HepG2 (cell line): ENCODE measurements around the gene MYD88. TPM values are rescaled to one million over a fixed set of nuclear protein-coding genes. Genes with fewer than 3 reads are reported as not detected.
A peak's percentile ranks its signal among the peaks of the same experiment; 100 is the strongest.

Experiments used
- ARHGAP35 ChIP-seq: sonication (generic); formaldehyde crosslinking; IDR thresholded peaks from 2 replicates; pipeline ENCODE4 v1.9.0; 2022; ENCODE audit warnings: mild to moderate bottlenecking, inconsistent platforms, moderate library complexity, missing genetic modification reagents, borderline replicate concordance
- ELF4 ChIP-seq: sonication (generic); formaldehyde crosslinking; IDR thresholded peaks from 2 replicates; pipeline ENCODE4 v1.5.0; 2020; ENCODE audit warnings: missing genetic modification reagents, mild to moderate bottlenecking, moderate library complexity, borderline replicate concordance
- HNRNPK ChIP-seq: fragments of 200-400 bp; formaldehyde crosslinking; IDR thresholded peaks from 2 replicates; pipeline ENCODE4 v1.6.1; 2018; ENCODE audit warnings: low read length, low read depth, moderate library complexity, mild to moderate bottlenecking; ENCODE audit not compliant: poor library complexity, severe bottlenecking
- IRF9 ChIP-seq: sonication (generic); formaldehyde crosslinking; IDR thresholded peaks from 2 replicates; pipeline ENCODE4 v1.8.0; 2022; ENCODE audit warnings: missing genetic modification reagents, mild to moderate bottlenecking, borderline replicate concordance
- MTA1 ChIP-seq: sonication (generic); formaldehyde crosslinking; IDR thresholded peaks from 2 replicates; pipeline ENCODE4 v1.4.0; 2020; ENCODE audit warnings: missing genetic modification reagents, mild to moderate bottlenecking, borderline replicate concordance
- NFATC3 ChIP-seq: sonication (generic); formaldehyde crosslinking; IDR thresholded peaks from 2 replicates; pipeline ENCODE4 v1.5.1; 2020; ENCODE audit warnings: mild to moderate bottlenecking, missing genetic modification reagents
- SOX5 ChIP-seq: IDR thresholded peaks from 2 replicates; pipeline ENCODE4 v1.6.1; 2016; ENCODE audit warnings: borderline replicate concordance
- SP140L ChIP-seq: sonication (generic); formaldehyde crosslinking; IDR thresholded peaks from 2 replicates; pipeline ENCODE4 v1.4.0; 2020; ENCODE audit warnings: missing genetic modification reagents, borderline replicate concordance
- ZNF160 ChIP-seq: sonication (generic); formaldehyde crosslinking; IDR thresholded peaks from 2 replicates; pipeline ENCODE4 v1.8.0; 2022; ENCODE audit warnings: mild to moderate bottlenecking, inconsistent platforms, missing genetic modification reagents
- ZNF30 ChIP-seq: sonication (generic); formaldehyde crosslinking; IDR thresholded peaks from 2 replicates; pipeline ENCODE4 v1.5.0; 2020; ENCODE audit warnings: mild to moderate bottlenecking, missing genetic modification reagents
- ZNF350 ChIP-seq: sonication (generic); formaldehyde crosslinking; IDR thresholded peaks from 2 replicates; pipeline ENCODE4 v1.4.0; 2020; ENCODE audit warnings: mild to moderate bottlenecking, low read depth, missing genetic modification reagents, borderline replicate concordance
- ZNF543 ChIP-seq: sonication (generic); formaldehyde crosslinking; IDR thresholded peaks from 2 replicates; pipeline ENCODE4 v1.4.0; 2020; ENCODE audit warnings: mild to moderate bottlenecking, missing genetic modification reagents
- ZNF678 ChIP-seq: sonication (generic); formaldehyde crosslinking; IDR thresholded peaks from 2 replicates; pipeline ENCODE4 v1.4.0; 2020; ENCODE audit warnings: mild to moderate bottlenecking, missing genetic modification reagents
- ZNF709 ChIP-seq: sonication (generic); formaldehyde crosslinking; IDR thresholded peaks from 2 replicates; pipeline ENCODE4 v1.5.0; 2020; ENCODE audit warnings: mild to moderate bottlenecking, missing genetic modification reagents
- ZNF749 ChIP-seq: sonication (generic); formaldehyde crosslinking; IDR thresholded peaks from 2 replicates; pipeline ENCODE4 v1.8.0; 2022; ENCODE audit warnings: mild to moderate bottlenecking, missing genetic modification reagents, moderate library complexity, borderline replicate concordance
- polyA plus RNA-seq, 8 experiments: library from polyadenylated mRNA; depleted of rRNA in 3 of 8; stranded (reverse) in 7 of 8; unstranded in 1 of 8; fragments of >200 nt; fragmentation: Illumina TruSeq in 4 of 8; extraction: Trizol in 4 of 8; gene quantifications; 2 replicates each; pipeline versions ENCODE4 v1.2.1 to v1.2.3, GENCODE V29; 2011 to 2016; ENCODE audit warnings: low read depth in 4 of 8, missing spikeins in 1 of 8, mixed read lengths in 1 of 8; ENCODE audit not compliant: insufficient read depth in 1 of 8
- total RNA-seq, 5 experiments: library from RNA; depleted of rRNA; stranded (reverse); fragments of >200 nt; fragmentation: Illumina TruSeq; extraction: Trizol; gene quantifications; 2 replicates each; pipeline ENCODE4 v1.2.3, GENCODE V29; 2016; ENCODE audit warnings: low read depth in 1 of 5
- TF ChIP-seq, protein P1 (sequence below): sonication (generic); formaldehyde crosslinking; IDR thresholded peaks from 2 replicates; pipeline ENCODE4; 2020; ENCODE audit warnings: missing genetic modification reagents, mild to moderate bottlenecking, borderline replicate concordance
- TF ChIP-seq, protein P2 (sequence below): sonication (generic); formaldehyde crosslinking; IDR thresholded peaks from 2 replicates; pipeline ENCODE4 v1.4.0; 2020; ENCODE audit warnings: mild to moderate bottlenecking, low read depth, missing genetic modification reagents
- TF ChIP-seq, protein P3 (sequence below): sonication (generic); formaldehyde crosslinking; IDR thresholded peaks from 2 replicates; pipeline ENCODE4 v1.5.1; 2020; ENCODE audit warnings: mild to moderate bottlenecking, missing genetic modification reagents, borderline replicate concordance
- TF ChIP-seq, protein P4 (sequence below): sonication (generic); formaldehyde crosslinking; IDR thresholded peaks from 2 replicates; pipeline ENCODE4 v1.8.1; 2023; ENCODE audit warnings: mild to moderate bottlenecking, missing genetic modification reagents, borderline replicate concordance
- TF ChIP-seq, protein P5 (sequence below): sonication (generic); formaldehyde crosslinking; IDR thresholded peaks from 2 replicates; pipeline ENCODE4 v1.5.0; 2020; ENCODE audit warnings: missing genetic modification reagents

The MYD88 gene
- total and polyA plus RNA-seq, 2 of the 13 experiments (the other 11 are each of a cell fraction or from before 2014, with no cell fraction given), result 7.6 to 32.7 TPM

DNA sequence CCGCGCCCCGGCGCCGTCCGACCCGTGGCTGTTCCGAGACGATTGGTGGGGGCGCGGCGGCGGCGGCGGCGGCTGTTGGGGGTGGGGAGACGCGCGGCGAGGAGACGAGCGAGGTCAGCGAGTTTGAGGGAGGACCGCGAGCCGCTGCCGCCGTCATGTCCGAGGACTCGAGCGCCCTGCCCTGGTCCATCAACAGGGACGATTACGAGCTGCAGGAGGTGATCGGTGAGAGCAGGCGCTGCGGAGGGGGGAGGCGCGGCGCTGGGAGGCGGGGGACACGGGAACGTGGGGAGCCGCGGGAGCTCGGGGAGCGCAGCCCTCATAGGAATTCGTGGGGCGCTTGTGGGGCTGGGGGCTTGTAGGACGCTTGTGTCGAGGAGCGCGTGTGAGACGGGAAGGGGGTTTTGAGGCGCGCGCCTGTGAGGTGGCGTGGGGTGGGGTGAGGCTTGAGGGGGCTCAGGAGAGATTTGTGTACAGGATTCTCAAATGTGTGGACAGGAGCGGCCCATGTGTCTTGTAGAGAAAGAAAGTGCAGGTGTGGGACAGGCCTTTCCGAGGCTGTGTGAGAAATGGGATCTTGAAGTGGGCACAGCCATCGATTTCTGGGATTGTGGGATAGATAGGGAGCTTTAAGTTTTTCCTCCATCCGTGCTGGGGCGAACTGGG lies 27.4 kb downstream of the MYD88 start (continued):
- no peak for TF ChIP-seq ZNF350 (CRISPR knock-in tag)
- no peak for TF ChIP-seq SP140L (CRISPR knock-in tag)
- TF ChIP-seq, protein P1, sequence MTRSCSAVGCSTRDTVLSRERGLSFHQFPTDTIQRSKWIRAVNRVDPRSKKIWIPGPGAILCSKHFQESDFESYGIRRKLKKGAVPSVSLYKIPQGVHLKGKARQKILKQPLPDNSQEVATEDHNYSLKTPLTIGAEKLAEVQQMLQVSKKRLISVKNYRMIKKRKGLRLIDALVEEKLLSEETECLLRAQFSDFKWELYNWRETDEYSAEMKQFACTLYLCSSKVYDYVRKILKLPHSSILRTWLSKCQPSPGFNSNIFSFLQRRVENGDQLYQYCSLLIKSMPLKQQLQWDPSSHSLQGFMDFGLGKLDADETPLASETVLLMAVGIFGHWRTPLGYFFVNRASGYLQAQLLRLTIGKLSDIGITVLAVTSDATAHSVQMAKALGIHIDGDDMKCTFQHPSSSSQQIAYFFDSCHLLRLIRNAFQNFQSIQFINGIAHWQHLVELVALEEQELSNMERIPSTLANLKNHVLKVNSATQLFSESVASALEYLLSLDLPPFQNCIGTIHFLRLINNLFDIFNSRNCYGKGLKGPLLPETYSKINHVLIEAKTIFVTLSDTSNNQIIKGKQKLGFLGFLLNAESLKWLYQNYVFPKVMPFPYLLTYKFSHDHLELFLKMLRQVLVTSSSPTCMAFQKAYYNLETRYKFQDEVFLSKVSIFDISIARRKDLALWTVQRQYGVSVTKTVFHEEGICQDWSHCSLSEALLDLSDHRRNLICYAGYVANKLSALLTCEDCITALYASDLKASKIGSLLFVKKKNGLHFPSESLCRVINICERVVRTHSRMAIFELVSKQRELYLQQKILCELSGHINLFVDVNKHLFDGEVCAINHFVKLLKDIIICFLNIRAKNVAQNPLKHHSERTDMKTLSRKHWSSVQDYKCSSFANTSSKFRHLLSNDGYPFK, result no peak
- TF ChIP-seq, protein P2, sequence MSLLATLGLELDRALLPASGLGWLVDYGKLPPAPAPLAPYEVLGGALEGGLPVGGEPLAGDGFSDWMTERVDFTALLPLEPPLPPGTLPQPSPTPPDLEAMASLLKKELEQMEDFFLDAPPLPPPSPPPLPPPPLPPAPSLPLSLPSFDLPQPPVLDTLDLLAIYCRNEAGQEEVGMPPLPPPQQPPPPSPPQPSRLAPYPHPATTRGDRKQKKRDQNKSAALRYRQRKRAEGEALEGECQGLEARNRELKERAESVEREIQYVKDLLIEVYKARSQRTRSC, result 0 out of 2 replicates have a peak, but pooled peaks have one; percentile 58
- TF ChIP-seq, protein P3, sequence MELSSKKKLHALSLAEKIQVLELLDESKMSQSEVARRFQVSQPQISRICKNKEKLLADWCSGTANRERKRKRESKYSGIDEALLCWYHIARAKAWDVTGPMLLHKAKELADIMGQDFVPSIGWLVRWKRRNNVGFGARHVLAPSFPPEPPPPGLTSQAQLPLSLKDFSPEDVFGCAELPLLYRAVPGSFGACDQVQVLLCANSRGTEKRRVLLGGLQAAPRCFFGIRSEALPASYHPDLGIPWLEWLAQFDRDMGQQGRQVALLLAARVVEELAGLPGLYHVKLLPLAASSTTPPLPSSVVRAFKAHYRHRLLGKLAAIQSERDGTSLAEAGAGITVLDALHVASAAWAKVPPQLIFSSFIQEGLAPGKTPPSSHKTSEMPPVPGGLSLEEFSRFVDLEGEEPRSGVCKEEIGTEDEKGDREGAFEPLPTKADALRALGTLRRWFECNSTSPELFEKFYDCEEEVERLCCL (CRISPR knock-in tag), result no peak
- 0 out of 2 replicates have a peak, but pooled peaks have one; percentile 15 for TF ChIP-seq ZNF709 (CRISPR knock-in tag)
- TF ChIP-seq SOX5 (CRISPR knock-in tag), result no peak
- TF ChIP-seq NFATC3 (CRISPR knock-in tag), result no peak
- no peak for TF ChIP-seq ZNF543 (CRISPR knock-in tag)
- TF ChIP-seq, protein P4, sequence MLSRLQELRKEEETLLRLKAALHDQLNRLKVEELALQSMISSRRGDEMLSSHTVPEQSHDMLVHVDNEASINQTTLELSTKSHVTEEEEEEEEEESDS (CRISPR knock-in tag), result no peak
- TF ChIP-seq IRF9, result peak; percentile 46; the same call in 1 of the 2 replicates
- no peak for TF ChIP-seq ELF4
- no peak for TF ChIP-seq ZNF160 (CRISPR knock-in tag)
- TF ChIP-seq, protein P5, sequence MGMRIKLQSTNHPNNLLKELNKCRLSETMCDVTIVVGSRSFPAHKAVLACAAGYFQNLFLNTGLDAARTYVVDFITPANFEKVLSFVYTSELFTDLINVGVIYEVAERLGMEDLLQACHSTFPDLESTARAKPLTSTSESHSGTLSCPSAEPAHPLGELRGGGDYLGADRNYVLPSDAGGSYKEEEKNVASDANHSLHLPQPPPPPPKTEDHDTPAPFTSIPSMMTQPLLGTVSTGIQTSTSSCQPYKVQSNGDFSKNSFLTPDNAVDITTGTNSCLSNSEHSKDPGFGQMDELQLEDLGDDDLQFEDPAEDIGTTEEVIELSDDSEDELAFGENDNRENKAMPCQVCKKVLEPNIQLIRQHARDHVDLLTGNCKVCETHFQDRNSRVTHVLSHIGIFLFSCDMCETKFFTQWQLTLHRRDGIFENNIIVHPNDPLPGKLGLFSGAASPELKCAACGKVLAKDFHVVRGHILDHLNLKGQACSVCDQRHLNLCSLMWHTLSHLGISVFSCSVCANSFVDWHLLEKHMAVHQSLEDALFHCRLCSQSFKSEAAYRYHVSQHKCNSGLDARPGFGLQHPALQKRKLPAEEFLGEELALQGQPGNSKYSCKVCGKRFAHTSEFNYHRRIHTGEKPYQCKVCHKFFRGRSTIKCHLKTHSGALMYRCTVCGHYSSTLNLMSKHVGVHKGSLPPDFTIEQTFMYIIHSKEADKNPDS, result no peak
- no peak for TF ChIP-seq MTA1
- 0 out of 2 replicates have a peak, but pooled peaks have one; percentile 90 for TF ChIP-seq ZNF678 (CRISPR knock-in tag)
- TF ChIP-seq ZNF749 (CRISPR knock-in tag), result no peak
- no peak for TF ChIP-seq HNRNPK
- 0 out of 2 replicates have a peak, but pooled peaks have one; percentile 72 for TF ChIP-seq ARHGAP35
- TF ChIP-seq ZNF30 (CRISPR knock-in tag), result no peak
